Measurements from ENCODE around the gene ANKHD1. TPM values are rescaled to one million over a fixed set of nuclear protein-coding genes. Genes with fewer than 3 reads are reported as not detected.

Gene ANKHD1
- total and polyA plus RNA-seq, 12 donors, result 26.6 to 77.9 (median 67.5) TPM

GRCh38 chr5:140544986-140545385 is 143.4 kb downstream of the ANKHD1 start:
- 97% methylated on average over 7 of the region's 7 CpGs for WGBS, 2 donors
- Histone ChIP-seq H3K4me1 (peaks cover 23 to 49% (median 35%) of the 10 kb centered on the region in 9 donors), H3K27me3 (no peaks in the 10 kb centered on the region), H3K27ac (no peak overlapping the region), H3K9me3 (no peaks in the 10 kb centered on the region), H3K4me3 (no peak overlapping the region), H3K36me3 (peaks cover 0 to 65% (median 13%) of the 10 kb centered on the region in 9 donors)
- no peak for ATAC-seq
- intact Hi-C loops (cut with DNase I), result loop anchor here in 7 of 10 donors (5.0 to 10.0 kb wide), 5 partner anchors 87 to 143 kb away; partner anchors contain the start of genes TMCO6 (in 4 of the 7), IK (in 2 of the 7), NDUFA2 (in 2 of the 7) and ANKHD1 (in 1 of the 7)
- TF ChIP-seq CTCF (IDR thresholded peaks at IDR 0.05), result no peak
- no peak for DNase-seq

- intact Hi-C loops (cut with DNase I), result loop anchor here in 7 of 10 donors (5.0 to 10.0 kb wide), 5 partner anchors 87 to 143 kb away; partner anchors contain the start of genes TMCO6 (in 4 of the 7), IK (in 2 of the 7), NDUFA2 (in 2 of the 7) and ANKHD1 (in 1 of the 7)
- H3K27me3 ChIP-seq, result no peaks in the 10 kb centered on the region
- H3K9me3 ChIP-seq, result no peaks in the 10 kb centered on the region
- WGBS, 2 donors, result 96 to 98% methylated on average over 10 of the region's 10 CpGs
- DNase-seq, result no peak
- no peak overlapping the region for H3K4me3 ChIP-seq
- H3K27ac ChIP-seq, result peak overlapping the region in 2 of 10 donors; percentile 95 to 97
- peaks cover 27 to 53% (median 41%) of the 10 kb centered on the region in 9 donors for H3K4me1 ChIP-seq
- ATAC-seq, result no peak
- no peak for TF ChIP-seq CTCF (IDR thresholded peaks at IDR 0.05)
- peaks cover 0 to 65% (median 16%) of the 10 kb centered on the region in 9 donors for H3K36me3 ChIP-seq
Measured at GRCh38 chr5:140545606-140546005, 144.0 kb downstream of the ANKHD1 start.

GRCh38 chr5:140546851-140547507 is 145.3 kb downstream of the ANKHD1 start:
- H3K27ac ChIP-seq, result peak overlapping the region; percentile 19 to 97 (median 94)
- intact Hi-C loops (cut with DNase I), result loop anchor here in 8 of 10 donors (1.0 to 10.0 kb wide), 6 partner anchors 17 to 145 kb away; partner anchors contain the start of genes TMCO6 (in 4 of the 8), IK (in 2 of the 8), NDUFA2 (in 2 of the 8) and ANKHD1 (in 1 of the 8)
- WGBS, 2 donors, result 43 to 48% methylated on average over 13 of the region's 13 CpGs
- peaks cover 0 to 65% (median 21%) of the 10 kb centered on the region in 9 donors for H3K36me3 ChIP-seq
- ATAC-seq (peak in 6 of 8 donors; percentile 0 to 37 (median 2)), DNase-seq (no peak)
- no peaks in the 10 kb centered on the region for H3K27me3 ChIP-seq
- no peaks in the 10 kb centered on the region for H3K9me3 ChIP-seq
- peak overlapping the region in 9 of 10 donors; percentile 35 to 64 (median 57) for H3K4me3 ChIP-seq
- H3K4me1 ChIP-seq, result peaks cover 27 to 53% (median 46%) of the 10 kb centered on the region in 9 donors
- TF ChIP-seq CTCF (IDR thresholded peaks at IDR 0.05), result no peak

GRCh38 chr5:140547508-140548299 is 146.1 kb downstream of the ANKHD1 start, which contains the start of gene EIF4EBP3:
Gene EIF4EBP3 (plus strand): TSS chr5:140547662. CDS start chr5:140547738, 76 bp downstream.
- TF ChIP-seq CTCF (IDR thresholded peaks at IDR 0.05), result peak; percentile 46 to 78 (median 60)
- peaks cover 27 to 53% (median 46%) of the 10 kb centered on the region in 9 donors for H3K4me1 ChIP-seq
- 2 to 3% methylated on average over 52 of the region's 52 CpGs for WGBS, 2 donors
- peak within 1 kb of the TSS in 9 of 10 donors; percentile 35 to 64 (median 57) for H3K4me3 ChIP-seq
- H3K27me3 ChIP-seq, result no peaks in the 10 kb centered on the region
- ATAC-seq (peak; percentile 93 to 96 (median 96)), DNase-seq (peak; percentile 98)
- peaks cover 0 to 65% (median 18%) of the 10 kb centered on the region in 9 donors for H3K36me3 ChIP-seq
- peak within 1 kb of the TSS; percentile 77 to 97 (median 94) for H3K27ac ChIP-seq
- intact Hi-C loops (cut with DNase I), result loop anchor here in 8 of 10 donors (1.0 to 10.0 kb wide), 7 partner anchors 17 to 145 kb away; partner anchors contain the start of genes TMCO6 (in 5 of the 8), IK (in 2 of the 8), NDUFA2 (in 2 of the 8) and ANKHD1 (in 1 of the 8)
- no peaks in the 10 kb centered on the region for H3K9me3 ChIP-seq
